CD4-positive, alpha-beta T cell treated with Interleukin-15 for 1 hour (primary cell): ENCODE data around the gene IGFL4.

Experiments used
- DNase-seq: peaks from one replicate; pipeline ENCODE4 v3.0.0-alpha.2; 2020

Gene IGFL4

DNA sequence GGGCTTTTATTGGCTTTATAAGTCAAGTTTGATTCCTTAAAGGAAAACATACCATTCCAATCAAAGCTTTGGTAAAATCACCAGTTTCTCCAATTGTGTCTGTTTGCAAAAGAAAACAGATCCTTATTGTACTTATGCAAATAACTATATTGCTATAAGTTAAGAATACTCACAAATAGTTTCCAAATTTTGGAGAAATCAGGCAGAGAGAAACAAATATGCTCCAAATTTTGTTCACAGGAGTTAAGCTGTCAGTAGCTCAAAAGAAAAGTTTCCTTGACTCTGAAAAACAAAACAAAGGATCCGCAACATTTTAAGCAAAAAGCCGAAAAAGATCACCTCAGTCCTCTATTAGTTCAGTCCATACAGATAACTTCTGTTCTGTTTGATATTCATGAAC lies 19.2 kb upstream of the IGFL4 start:
- DNase-seq: no peak

DNA sequence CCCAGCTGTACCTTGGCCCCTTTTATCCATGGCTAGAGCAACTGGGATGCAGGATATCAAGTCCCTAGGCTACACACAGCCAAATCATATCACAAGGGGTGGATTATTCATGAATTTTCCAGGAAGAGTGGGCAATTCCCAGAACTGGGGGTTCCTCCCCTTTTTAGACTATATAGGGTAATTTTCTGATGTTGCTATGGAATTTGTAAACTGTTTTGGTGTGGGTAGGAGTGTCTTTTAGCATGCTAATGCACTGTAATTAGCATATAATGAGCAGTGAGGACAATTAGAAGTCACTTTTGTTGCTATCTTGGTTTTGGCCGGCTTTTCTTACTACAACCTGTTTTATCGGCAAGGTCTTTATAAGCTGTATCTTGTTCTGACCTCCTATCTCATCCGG lies 18.0 kb upstream of the IGFL4 start:
- DNase-seq: no peak

DNA sequence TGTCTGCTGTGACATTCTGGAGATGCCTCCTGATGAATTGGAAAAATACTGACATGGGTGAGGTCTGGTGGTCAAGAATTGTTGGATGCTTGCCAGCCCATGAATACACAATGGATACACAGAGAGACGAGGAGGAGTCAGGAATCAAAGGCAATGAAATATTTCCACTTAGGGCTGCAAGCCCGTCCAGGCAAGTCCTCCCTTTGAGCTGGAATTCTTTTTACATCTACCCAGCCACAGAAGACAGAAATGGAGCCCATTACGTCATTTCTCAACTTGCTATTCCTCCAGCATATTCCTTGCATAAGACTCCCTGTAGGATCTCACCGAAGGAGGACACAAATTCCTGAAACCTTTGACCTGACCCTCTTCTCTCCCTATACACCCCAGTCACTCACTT lies 15.7 kb upstream of the IGFL4 start:
- DNase-seq: no peak

DNA sequence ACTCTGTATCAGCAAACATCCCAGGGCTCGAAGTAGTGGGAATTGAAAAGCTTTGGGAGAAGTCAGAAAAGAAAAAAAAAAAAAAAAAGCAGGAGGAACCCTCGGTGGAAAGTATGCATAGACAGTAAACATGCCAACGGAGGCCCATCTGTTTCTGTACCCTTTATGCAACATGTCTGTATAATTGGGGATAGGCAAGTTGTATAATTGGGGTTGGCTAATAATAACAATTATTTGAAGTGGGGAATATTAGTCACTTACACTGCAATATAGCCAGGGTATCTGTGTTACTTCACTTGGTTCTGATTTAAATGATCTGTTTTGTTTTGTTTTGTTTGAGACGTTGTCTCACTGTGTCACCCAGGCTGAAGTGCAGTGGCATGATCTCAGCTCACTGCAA lies 12.1 kb upstream of the IGFL4 start:
- no peak for DNase-seq

DNA sequence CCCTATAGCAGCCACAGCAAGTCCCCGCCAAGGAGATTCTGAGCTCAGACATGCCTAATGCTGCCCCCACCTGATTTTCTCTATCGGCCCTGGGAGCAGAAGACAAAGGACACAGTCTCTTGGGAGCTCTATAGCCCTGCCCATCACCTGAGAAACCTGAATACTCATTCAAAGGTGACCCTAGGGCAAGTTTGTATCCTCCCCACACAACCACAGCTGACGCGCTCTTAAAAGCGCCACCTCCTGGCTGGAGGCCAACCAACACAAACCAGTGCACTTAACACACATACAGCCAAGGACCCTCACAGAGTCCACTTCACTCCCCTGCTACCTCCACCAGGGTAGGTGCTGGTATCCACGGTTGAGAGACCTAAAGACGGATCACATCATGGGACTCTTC lies 8.8 kb upstream of the IGFL4 start:
- no peak for DNase-seq

DNA sequence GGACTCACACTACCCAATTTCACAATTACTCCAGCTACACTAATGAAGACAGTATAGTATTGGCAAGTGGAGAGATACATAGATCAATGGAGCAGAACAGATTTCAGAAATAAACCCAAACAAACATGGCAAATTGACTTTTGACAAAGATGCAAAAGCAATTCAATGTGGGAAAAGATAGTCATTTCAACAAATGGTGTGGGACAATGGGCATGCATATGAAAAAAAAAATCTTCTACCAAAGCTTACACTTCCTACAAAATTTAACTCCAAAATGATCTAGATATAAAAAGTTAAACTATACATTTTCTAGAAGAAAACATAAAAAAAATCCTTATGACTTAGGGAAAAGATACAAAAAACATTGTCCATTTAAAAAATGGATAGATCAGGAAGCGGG lies 2.7 kb upstream of the IGFL4 start:
- no peak for DNase-seq

DNA sequence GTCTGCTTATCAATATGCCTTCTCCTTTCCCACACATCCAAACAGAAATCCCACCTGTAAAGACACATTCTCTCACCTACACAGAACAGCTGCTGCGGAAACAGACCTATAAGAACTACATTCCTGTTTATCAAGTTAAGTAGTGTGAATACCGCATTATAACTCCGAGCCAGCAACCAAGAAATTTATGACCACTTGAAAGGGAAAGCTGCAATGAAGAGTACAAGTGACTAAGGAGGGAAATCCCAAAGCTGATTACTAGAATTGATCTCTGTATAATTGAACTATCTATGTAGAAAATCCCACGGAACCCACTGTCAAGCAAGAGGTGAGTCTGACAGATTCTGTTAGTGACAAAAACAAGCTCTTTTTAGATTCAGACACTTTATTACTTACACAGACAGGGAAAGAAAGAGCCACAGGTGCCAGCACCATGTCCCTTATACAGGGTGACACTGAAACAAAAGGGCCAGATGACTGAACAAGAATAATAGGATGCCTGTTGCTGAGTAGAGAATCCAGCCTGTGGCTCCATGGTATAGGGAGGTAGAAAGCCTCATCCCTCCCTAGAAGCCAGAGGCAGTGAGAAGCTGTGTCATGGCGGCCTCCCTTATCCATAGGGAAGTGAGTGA lies 1.6 kb upstream of the IGFL4 start:
- no peak for DNase-seq

DNA sequence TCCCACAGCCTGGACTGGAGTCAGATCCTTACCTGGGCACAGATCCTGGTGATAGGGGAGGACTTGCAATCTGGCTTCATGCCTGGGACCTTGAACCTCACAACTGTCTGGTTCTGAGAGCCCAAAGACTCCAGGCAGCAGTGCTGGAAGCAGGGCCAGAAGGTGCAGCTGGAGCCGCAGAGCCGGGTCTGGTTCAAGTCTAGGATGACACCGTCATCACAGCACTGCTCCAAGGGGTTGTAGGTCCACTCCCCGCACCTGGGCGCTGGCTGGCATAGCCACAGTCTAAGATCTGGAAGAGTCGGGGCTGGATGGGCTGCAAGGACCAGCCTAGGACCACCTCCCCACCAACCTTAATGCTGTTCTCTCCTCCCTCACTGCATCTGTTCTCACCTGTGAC lies 677 bp downstream of the IGFL4 start:
- DNase-seq: no peak

DNA sequence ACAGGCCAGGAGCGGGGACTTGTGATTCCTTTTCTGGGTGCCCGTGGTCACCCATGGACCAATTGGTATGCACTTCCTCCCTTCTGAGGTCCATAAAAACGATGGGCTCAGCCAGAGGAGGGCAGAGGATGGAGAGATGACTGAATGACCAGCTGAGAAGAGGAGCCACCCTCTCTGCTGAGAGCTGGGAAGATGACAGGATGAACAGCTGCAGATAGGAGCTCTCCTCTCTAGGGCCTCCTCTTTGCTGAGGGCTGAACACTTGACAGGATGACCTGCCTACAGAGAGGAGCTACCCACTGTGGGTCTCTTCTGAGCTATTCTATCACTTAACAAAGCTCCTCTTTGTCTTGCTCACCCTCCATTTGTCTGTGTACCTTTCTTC lies 4.1 kb downstream of the IGFL4 start:
- DNase-seq: no peak

DNA sequence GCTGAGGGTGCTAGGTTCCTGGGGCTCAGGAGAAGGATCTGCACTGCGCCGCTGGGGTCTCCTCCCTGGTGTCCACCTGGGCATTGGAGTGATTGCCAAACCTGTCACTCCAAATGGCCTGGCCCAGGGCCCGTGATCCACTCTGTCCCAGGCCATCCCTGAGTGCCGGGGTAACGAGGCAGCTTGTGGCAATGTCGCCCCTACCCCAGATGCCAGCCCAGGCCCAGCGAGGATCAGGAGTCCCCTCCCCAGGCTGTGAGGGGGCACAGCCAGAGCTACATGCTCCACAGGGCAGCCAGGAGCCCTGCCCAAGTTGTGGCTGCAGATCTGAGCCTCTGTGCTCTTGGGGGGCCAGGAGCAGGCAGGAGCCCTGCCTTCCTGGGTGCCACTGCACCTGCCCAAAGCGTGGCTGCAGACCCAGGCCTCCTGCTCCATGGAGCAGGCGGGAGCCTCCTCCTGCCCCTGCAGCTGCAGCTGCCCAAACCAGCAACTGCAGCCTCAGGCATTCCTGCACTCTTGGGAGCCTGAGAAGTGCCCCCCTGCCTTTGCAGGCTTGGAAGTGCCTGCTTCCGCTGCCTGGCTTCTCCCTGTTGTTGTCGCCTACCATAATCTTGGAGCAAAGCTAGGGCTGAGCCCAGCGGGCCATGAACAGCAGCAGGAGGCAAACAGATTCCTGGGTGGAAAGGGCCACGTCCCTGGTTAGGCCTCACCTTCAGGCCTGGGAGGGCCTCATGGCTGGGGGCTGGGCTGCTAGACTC lies 4.6 kb downstream of the IGFL4 start:
- DNase-seq: no peak

DNA sequence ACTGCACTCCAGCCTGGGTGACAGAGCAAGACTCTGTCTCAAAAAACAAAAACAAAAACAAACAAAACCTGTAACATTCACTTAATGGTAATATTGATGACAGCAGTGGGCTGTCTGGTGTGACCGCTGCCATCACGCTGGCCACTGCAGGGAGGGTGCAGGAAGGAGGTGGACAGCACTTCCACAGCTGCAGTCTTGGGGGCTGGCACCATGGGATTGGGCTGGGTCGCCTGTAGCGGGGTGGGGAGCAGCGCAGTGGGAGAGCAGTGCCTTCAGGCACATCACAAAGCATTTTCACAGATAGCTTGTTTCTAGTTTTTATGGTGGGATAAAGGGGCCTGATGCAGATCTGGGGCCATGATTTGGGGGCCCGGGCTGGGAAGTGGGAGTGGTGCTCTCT lies 5.3 kb downstream of the IGFL4 start:
- DNase-seq: no peak

DNA sequence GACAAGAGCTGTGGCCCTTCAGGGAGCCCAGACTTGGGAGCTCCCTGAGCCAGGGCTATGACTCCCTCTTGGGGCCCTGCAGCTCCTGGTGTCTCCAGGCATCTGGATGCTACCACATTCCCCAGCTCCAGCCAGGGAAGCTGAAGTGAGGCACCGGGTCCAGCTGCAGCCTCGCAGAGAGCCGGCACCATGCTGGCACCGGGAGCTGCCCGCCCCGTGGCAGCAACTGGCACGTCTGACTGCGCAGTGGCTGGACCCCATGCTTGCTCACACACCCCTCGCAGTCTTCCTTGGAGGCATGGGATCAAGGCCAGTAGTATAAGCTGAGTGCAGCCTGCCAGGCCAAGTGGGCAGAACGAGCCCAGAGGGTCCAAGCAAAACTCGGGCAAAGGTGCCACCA lies 7.4 kb downstream of the IGFL4 start:
- DNase-seq: no peak

DNA sequence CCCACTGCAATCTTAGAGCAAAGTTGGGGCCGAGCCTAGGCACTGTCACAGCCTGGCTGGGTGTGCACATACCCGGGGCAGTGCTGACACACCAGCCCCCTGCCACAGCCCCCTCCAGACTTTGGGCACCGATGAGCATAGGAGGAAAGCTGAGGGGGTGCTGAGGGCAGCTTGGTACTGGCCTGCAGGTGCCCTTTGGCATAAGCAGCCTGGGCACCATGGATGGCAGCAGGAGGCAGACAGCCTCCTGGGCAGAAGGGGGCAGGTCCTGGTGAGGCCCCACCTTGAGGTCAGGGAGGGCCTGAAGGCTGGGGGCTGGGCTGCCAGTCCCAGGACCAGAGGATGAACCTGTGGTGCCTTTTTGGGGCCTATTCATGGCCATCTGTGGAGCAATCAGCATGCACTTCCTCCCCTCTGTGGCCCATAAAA lies 8.2 kb downstream of the IGFL4 start:
- no peak for DNase-seq

DNA sequence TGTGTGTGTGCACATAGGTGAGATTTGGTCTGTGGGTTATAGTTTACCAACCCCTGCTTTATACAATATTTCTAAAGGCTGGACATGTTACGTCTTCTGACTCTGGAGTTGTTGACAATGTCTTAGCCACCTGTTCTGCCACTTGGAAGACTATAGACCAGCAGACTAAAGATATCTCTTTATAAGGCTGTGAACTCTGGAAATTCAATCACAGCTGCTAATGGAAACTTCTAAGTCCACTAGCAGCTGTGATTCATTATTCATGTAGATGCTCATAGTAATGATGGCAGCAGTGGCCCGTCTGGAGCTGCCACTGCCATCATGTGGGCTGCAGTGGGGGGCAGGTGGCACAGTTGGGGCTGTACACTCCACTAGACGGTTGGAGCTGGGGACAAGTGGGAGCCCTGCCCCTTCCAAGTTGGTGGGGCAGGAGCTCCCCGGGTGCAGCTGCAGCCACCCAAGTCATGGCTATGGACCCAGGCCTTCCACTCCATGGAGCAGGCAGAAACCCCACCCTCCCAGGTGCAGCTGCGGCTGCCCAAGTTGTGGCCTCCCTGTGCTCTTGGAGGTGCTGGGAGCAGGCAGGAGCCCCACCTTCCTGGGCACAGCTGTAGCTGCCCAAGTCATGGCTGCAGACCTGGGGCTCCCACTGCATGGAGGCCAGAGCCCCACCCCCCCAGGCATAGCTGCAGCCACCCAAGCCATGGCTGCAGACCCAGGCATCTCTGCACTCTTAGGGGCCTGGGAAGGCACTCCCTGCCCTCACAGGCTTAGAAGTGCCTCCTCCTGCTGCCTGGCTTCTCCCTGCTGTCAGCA lies 8.8 kb downstream of the IGFL4 start:
- no peak for DNase-seq

DNA sequence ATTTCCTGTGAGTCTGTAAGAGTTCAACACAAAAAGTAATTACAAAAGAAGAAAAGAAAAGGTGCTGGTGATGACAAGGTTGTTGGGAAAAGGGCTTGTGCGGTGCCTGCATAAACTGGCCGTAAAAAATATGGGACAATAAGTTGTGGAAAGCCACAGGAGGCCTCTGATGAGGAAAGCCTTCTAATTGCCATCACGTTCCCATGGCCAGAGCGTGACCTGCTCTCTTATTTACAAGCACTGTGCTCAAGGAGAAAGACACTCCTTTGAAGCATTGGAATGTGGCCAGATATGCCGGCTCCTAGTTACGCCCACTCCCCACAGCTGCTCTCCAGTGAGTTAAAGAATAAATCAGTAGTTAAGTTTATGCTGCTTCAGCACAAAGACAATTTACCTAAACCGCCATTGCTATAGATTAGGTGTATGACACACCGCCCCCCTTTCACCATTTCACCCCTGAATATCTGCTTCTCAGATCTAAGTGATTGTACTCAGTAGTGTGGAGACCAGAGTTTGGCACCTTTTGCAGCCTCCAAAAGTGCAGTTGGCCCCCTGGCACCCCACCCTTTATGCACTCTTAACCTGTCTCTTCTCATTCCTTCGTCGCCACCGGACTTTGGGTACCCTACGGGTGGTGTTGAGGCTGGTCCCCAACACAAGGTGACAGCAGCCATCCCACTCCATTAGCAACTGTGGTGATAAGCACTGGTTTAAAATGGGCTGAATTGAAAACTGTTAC lies 9.8 kb downstream of the IGFL4 start:
- DNase-seq: no peak

DNA sequence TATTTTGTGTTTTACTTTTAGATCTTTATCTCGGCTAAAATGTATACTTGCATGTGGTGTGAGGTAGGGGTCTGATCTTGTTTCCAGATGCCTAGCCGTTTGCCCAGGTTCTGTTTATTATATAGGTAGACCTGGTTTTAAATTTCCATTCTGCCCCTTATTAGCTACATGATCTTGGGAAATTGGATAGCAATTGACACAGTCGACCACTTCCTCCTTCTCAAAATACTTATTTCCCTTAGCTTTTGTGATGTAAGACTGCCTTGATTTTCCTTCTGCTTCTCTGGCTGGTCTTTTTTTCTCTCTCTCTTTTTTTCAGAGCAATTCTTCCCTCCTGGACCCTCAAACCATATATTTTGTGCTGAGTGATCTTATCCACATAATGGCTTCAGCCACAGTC lies 15.0 kb downstream of the IGFL4 start:
- no peak for DNase-seq

DNA sequence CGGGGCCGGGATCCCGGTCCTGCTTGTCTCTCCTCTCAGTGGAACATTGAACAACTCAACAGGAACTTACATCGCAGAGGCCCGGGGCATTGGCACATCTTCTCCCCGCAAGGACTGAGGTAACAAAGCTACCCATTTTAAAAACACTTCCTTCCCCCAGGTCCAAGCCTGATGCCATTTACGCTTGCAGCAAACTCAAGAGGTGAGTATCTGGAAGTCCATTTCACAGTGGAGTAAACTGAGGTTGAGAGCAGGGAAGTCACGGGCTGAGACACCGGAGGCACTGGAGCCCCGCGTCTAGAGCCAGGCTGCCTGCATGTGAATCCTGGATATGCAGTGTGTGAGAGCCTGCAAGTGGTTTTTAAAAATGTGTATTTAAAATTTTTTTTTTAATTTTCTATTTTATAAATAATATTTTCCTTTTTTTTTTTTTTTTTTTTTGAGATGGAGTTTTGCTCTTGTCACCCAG lies 17.5 kb downstream of the IGFL4 start:
- DNase-seq: no peak

DNA sequence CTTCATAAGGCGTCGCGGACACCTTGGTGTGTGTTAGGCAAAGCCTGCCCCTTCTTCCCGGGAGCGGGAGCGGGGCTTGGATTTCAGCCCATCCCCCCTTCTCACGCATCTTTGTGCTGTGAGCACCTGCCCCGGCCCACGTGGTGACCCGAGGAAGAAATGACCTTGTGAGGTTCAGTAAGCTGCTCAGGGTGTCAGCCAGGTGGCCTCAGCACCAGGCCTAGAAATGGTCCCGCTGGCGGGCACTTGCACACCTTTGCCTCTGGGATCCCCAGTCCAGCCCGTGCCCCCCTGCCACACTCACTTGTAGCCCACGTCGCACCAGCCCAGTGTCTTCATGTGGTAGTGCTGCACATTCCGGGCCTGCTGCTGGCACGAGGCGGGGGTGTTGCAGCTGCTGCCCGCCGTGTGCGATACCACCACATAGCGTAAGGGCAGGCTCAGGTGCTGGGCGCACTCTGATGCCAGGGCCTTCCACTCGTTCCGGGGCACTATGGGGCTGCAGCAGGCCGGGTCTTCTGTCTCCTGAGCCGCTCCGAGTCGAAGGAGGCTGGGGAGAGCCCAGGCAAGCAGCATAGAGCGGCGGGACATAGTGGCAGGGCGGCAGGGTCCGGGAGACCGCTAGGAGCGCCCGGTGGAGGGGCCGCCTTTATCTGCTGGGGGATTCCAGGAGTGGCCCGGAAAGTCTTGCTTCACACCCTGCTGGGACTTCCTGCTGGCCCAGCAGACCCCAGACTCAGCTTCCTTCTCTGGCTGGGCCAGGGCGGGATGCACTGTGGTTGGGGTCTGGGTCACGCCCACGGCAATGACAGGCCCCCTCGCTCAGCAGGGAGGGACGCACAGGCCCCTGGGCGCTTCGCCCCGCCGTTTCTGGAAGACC lies 18.1 kb downstream of the IGFL4 start, which contains the start of gene PGLYRP1:
TSS of gene PGLYRP1 (minus strand) at position 623 of the 880 bp plus-strand sequence. CDS start at position 591, 32 bp downstream.
- no peak for DNase-seq

DNA sequence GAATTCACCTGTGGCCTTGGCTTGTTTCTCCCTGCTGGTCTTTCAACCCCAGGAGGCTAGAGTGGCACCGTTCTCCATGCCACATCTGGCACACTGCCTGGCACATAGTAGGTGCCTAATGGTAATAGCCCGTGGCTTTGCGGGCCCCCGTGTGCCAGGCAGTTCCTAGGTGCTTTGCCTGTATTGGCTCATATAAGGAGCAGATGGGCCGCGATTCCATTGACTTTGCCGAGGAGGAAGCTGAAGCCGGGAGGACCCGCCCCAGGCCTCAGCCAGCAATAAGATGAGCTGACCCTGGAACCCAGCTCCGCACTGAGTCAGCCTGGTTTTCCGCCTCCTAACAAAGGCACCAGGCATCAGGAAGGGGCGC lies 18.8 kb downstream of the IGFL4 start:
- no peak for DNase-seq

DNA sequence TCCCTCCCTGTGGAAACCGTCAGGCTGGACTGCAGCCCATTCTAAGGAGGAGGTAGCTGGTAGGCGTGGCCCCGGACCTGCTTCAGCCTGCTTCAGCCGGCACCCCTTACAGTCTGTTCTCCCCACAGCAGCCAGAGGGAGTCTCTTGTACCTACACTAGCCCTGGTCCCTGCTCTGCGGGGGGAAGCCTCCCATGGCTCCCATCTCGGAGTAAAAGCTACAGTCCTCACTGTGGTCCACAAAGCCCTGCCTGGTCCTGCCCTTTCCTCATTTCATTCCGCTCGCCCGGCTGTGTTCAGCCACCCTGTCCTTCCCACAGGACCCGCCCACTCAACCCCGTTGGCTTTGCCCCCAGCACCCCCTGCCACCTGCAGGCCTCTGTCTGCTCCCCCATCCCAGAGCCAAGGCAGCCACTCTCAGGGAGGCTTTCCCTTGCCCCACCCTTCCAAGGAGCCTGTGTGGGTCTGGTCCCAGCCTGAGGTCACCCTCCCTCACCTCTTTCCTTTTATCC lies 19.2 kb downstream of the IGFL4 start:
- no peak for DNase-seq

DNA sequence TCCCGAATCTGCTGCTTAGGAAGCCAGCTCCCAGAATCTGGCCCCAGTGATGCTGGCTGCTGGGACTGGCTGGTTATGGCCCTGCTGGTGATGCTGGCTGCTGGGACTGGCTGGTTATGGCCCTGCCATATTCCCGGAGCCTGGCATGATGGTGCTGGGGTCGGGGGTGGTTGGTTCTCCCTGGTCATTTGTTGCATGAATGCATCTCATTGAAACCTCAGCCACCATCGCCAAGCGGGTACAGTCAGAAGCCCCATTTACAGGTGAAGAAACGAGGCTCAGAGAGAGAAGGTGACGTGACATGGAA lies 20.0 kb downstream of the IGFL4 start:
- no peak for DNase-seq

DNA sequence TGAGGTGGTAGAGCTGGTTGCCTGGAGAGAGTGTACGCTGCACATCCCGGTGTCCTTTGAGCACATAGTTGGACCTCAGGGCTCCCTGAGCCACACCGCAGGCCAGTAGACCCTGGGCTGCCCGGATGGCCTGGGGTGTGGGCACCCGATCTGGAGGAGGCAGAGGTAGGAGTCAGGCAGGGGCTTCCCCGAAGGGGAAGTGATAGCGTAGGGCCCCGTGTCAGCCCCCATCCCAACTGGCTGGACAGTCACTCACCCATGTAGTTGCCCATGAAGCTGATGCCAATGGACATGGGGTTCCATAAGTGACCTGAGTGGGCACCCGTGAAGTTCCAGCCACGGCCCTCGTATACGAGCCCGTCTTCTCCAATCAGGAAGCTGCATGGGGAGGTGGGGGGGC lies 21.5 kb downstream of the IGFL4 start:
- DNase-seq: no peak
